H1 (cell line): ENCODE data around the gene NCAM1. TPM values are rescaled to one million over a fixed set of nuclear protein-coding genes. Genes with fewer than 3 reads are reported as not detected.

Source experiments
- CTCF ChIA-PET: fragments of 300-600 bp; sonication (Branson Sonifier 250); formaldehyde crosslinking; loops from one replicate; lab custom pipeline; 2021; ENCODE audit not compliant: partially characterized antibody; lab: Charles Lee
- POLR2A ChIA-PET: fragments of 300-600 bp; sonication (Branson Sonifier 250); formaldehyde crosslinking; loops from one replicate; lab custom pipeline; 2021; ENCODE audit warnings: inconsistent platforms; ENCODE audit not compliant: partially characterized antibody; lab: Charles Lee
- DNase-seq, 2 experiments: peaks; one replicate each; pipeline versions ENCODE4 v3.0.0 to v3.0.0-alpha.2; 2010 to 2022; ENCODE audit warnings: low spot score in 2 of 2, low read depth in 1 of 2, mixed read lengths in 1 of 2
- FAIRE-seq: peaks from 2 replicates; lab custom pipeline; 2011; peaks lifted over from hg19 to GRCh38; lab: Jason Lieb, UNC
- H2AFZ ChIP-seq: 2 replicates; pipeline ENCODE4 v1.8.1; 2012; ENCODE audit warnings: low read length, inconsistent platforms
- H2AK5ac ChIP-seq: 2 replicates; pipeline ENCODE4 v1.6.1; 2013; ENCODE audit warnings: low read depth, low read length
- H2BK120ac ChIP-seq: replicated peaks from 2 replicates; pipeline ENCODE3; 2013; ENCODE audit warnings: low read depth, low read length, inconsistent platforms
- H2BK12ac ChIP-seq: 2 replicates; pipeline ENCODE4 v1.6.1; 2013; ENCODE audit warnings: low read depth, low read length
- H2BK15ac ChIP-seq: 2 replicates; pipeline ENCODE4 v1.6.1; 2013; ENCODE audit warnings: low read length
- H2BK20ac ChIP-seq: 2 replicates; pipeline ENCODE4 v1.6.1; 2013; ENCODE audit warnings: low read length
- H2BK5ac ChIP-seq: 2 replicates; pipeline ENCODE4 v1.6.1; 2013; ENCODE audit warnings: low read depth, low read length
- H3K14ac ChIP-seq: 2 replicates; pipeline ENCODE4 v1.6.1; 2013; ENCODE audit warnings: inconsistent platforms; ENCODE audit not compliant: insufficient read length
- H3K18ac ChIP-seq: 2 replicates; pipeline ENCODE4 v1.6.1; 2013; ENCODE audit warnings: low read length; ENCODE audit errors: extremely low read depth
- H3K23ac ChIP-seq: 2 replicates; pipeline ENCODE4 v1.6.1; 2013; ENCODE audit warnings: inconsistent platforms; ENCODE audit not compliant: insufficient read length
- H3K23me2 ChIP-seq: 2 replicates; pipeline ENCODE4 v1.6.1; 2013; ENCODE audit warnings: low read depth, low read length
- H3K27ac ChIP-seq: 2 replicates; pipeline ENCODE4 v1.6.1; 2011; ENCODE audit warnings: low read depth, low read length, inconsistent platforms
- H3K27me3 ChIP-seq, 4 experiments: replicated peaks in 1 of 4; 1 replicate in 1 of 4; 2 replicates in 3 of 4; pipeline versions ENCODE4 v1.6.1 to v1.8.1; 2011 to 2013; ENCODE audit warnings: low read length in 3 of 4, mild to moderate bottlenecking in 3 of 4, inconsistent platforms in 2 of 4, mixed read lengths in 2 of 4, moderate library complexity in 1 of 4; ENCODE audit not compliant: control insufficient read depth in 3 of 4, insufficient read depth in 3 of 4; ENCODE audit errors: extremely low read depth in 1 of 4
- H3K36me3 ChIP-seq, 4 experiments: 2 replicates each; pipeline versions ENCODE4 v1.6.1 to v1.8.1; 2011 to 2013; ENCODE audit warnings: mild to moderate bottlenecking in 4 of 4, low read length in 3 of 4, moderate library complexity in 2 of 4, control low read depth in 1 of 4, inconsistent platforms in 1 of 4; ENCODE audit not compliant: insufficient read depth in 4 of 4, control insufficient read depth in 2 of 4
- H3K4ac ChIP-seq: replicated peaks from 2 replicates; pipeline ENCODE3; 2013; ENCODE audit warnings: low read length, low read depth, mixed read lengths, inconsistent platforms; ENCODE audit not compliant: insufficient read length
- H3K4me1 ChIP-seq, 4 experiments: replicated peaks in 1 of 4; 1 replicate in 1 of 4; 2 replicates in 3 of 4; pipeline versions ENCODE4 v1.6.1 to v1.8.1; 2011 to 2013; ENCODE audit warnings: low read length in 3 of 4, inconsistent platforms in 2 of 4, mixed read lengths in 1 of 4; ENCODE audit not compliant: insufficient read depth in 4 of 4, control insufficient read depth in 3 of 4
- H3K4me2 ChIP-seq, 2 experiments: 2 replicates each; pipeline versions ENCODE4 v1.6.1 to v1.8.1; 2011 to 2013; ENCODE audit warnings: low read depth in 2 of 2, low read length in 2 of 2, control low read depth in 1 of 2, inconsistent platforms in 1 of 2, mild to moderate bottlenecking in 1 of 2; ENCODE audit not compliant: insufficient read depth in 1 of 2
- H3K4me3 ChIP-seq, 4 experiments: fragments of 200-600, 300-600 bp in 1 of 4; sonication (generic), shearing (Covaris generic), sonication (Bioruptor Twin) in 1 of 4; 2 replicates each; pipeline versions ENCODE4 v1.5.1 to v1.8.1; 2011 to 2016; ENCODE audit warnings: low read length in 4 of 4, low read depth in 3 of 4, control low read depth in 2 of 4, inconsistent platforms in 2 of 4, mild to moderate bottlenecking in 2 of 4, mixed read lengths in 1 of 4, moderate library complexity in 1 of 4; ENCODE audit not compliant: insufficient read depth in 2 of 4; ENCODE audit errors: extremely low read depth in 1 of 4
- H3K56ac ChIP-seq: replicated peaks from 2 replicates; pipeline ENCODE3; 2013; ENCODE audit warnings: low read depth, mild to moderate bottlenecking, mixed read lengths, low read length, inconsistent platforms; ENCODE audit not compliant: insufficient read length
- H3K79me1 ChIP-seq: 2 replicates; pipeline ENCODE4 v1.6.1; 2013; ENCODE audit warnings: low read depth, low read length, control low read depth
- H3K79me2 ChIP-seq, 2 experiments: 2 replicates each; pipeline versions ENCODE4 v1.6.1 to v1.8.1; 2012 to 2013; ENCODE audit warnings: low read length in 2 of 2, mild to moderate bottlenecking in 2 of 2, inconsistent platforms in 1 of 2; ENCODE audit not compliant: insufficient read depth in 2 of 2, control insufficient read depth in 1 of 2
- H3K9ac ChIP-seq, 4 experiments: replicated peaks in 1 of 4; 1 replicate in 1 of 4; 2 replicates in 3 of 4; pipeline versions ENCODE4 v1.6.1 to v1.8.1; 2011 to 2013; ENCODE audit warnings: low read depth in 3 of 4, low read length in 3 of 4, control low read depth in 2 of 4, mild to moderate bottlenecking in 2 of 4, moderate library complexity in 2 of 4, inconsistent platforms in 1 of 4; ENCODE audit errors: extremely low read depth in 1 of 4
- H3K9me3 ChIP-seq, 2 experiments: 2 replicates each; pipeline versions ENCODE4 v1.6.1 to v1.8.1; 2012 to 2013; ENCODE audit warnings: mild to moderate bottlenecking in 2 of 2, moderate library complexity in 2 of 2, control low read depth in 1 of 2, inconsistent platforms in 1 of 2, low read depth in 1 of 2, low read length in 1 of 2, mixed read lengths in 1 of 2; ENCODE audit not compliant: insufficient read depth in 2 of 2
- H4K20me1 ChIP-seq, 2 experiments: replicated peaks in 1 of 2; 2 replicates each; pipeline versions ENCODE3 to v1.8.1; 2011 to 2013; ENCODE audit warnings: inconsistent platforms in 2 of 2, low read length in 2 of 2, mild to moderate bottlenecking in 1 of 2; ENCODE audit not compliant: insufficient read depth in 2 of 2, control insufficient read depth in 1 of 2
- H4K5ac ChIP-seq: 2 replicates; pipeline ENCODE4 v1.6.1; 2013; ENCODE audit warnings: low read length, low read depth, mixed read lengths, inconsistent platforms; ENCODE audit not compliant: insufficient read length
- H4K8ac ChIP-seq: 2 replicates; pipeline ENCODE4 v1.8.0; 2013; ENCODE audit warnings: mild to moderate bottlenecking, moderate library complexity, low read length, inconsistent platforms; ENCODE audit not compliant: insufficient read depth; ENCODE audit errors: extremely low read depth
- H4K91ac ChIP-seq: replicated peaks from 2 replicates; pipeline ENCODE3; 2013; ENCODE audit warnings: low read length, mixed read lengths, inconsistent platforms; ENCODE audit not compliant: insufficient read length
- CBX5 ChIP-seq: fragments of 300-800, 300-1000 bp; sonication (generic); IDR thresholded peaks from 2 replicates; pipeline ENCODE4 v1.7.1; 2016; ENCODE audit warnings: antibody characterized with exemption, low read length, low read depth
- POLR2AphosphoS5 ChIP-seq: IDR thresholded peaks from 2 replicates; pipeline ENCODE4 v1.6.1; 2011; ENCODE audit warnings: low read depth, low read length
- WGBS, 2 experiments: shearing (Covaris generic) in 1 of 2; methylation state at CpG; one replicate each; pipeline versions ENCODE4 v1.1.6 to v1.1.7; 2013 to 2015; ENCODE audit warnings: low lambda C conversion rate in 2 of 2, mixed read lengths in 2 of 2, inconsistent platforms in 1 of 2, low coverage in 1 of 2, missing lambda C conversion rate in 1 of 2; ENCODE audit not compliant: insufficient replicate concordance in 2 of 2, insufficient coverage in 1 of 2, insufficient read length in 1 of 2; ENCODE audit errors: extremely low coverage in 1 of 2, missing lambda C conversion rate in 1 of 2; 5-methylcytosine and 5-hydroxymethylcytosine counted together
- polyA plus RNA-seq, 7 experiments: library from polyadenylated mRNA; depleted of rRNA in 3 of 7; stranded (reverse) in 5 of 7; unstranded in 2 of 7; fragments of >200 nt in 5 of 7; fragments of 200-250 nt in 2 of 7; gene quantifications; 1 replicate in 5 of 7; 2 replicates in 1 of 7; 4 replicates in 1 of 7; pipeline versions ENCODE4 v1.2.1 to v1.2.3, GENCODE V29; 2011 to 2013; ENCODE audit warnings: missing spikeins in 2 of 7, mixed read lengths in 2 of 7
- total RNA-seq: library from RNA; stranded (reverse); fragmentation: NEBNext Ultra II Directional; extraction: Animal tissue kit (Norgen Biotek cat#: 25700); gene quantifications from 2 replicates; pipeline ENCODE4 v1.2.1, GENCODE V29; 2021

NCAM1 gene
- total and polyA plus RNA-seq, 2 of the 8 experiments (the other 6 are each of a cell fraction or from before 2014, with no cell fraction given), result 3.1 to 4.3 TPM

GRCh38 chr11:113238721-113239120 is 277.5 kb downstream of the NCAM1 start:
- WGBS, 2 experiments, result 95% methylated on average over 5 of the region's 5 CpGs; no CpG with 5 or more reads in 1 of the 2 experiments
- H2AK5ac ChIP-seq, result no peak overlapping the region
- no peak overlapping the region for H2BK12ac ChIP-seq
- H4K91ac ChIP-seq, result no peak overlapping the region
- H3K14ac ChIP-seq, result no peak overlapping the region
- no peaks in the 10 kb centered on the region for H3K79me2 ChIP-seq
- H4K8ac ChIP-seq, result no peak overlapping the region
- no peaks in the 10 kb centered on the region for H3K79me1 ChIP-seq
- TF ChIP-seq POLR2AphosphoS5 (no peak), CBX5 (no peak)
- H3K27ac ChIP-seq, result no peak overlapping the region
- H4K20me1 ChIP-seq, result no peaks in the 10 kb centered on the region
- H3K36me3 ChIP-seq, result no peaks in the 10 kb centered on the region
- no peak overlapping the region for H2BK120ac ChIP-seq
- H3K23me2 ChIP-seq, result no peaks in the 10 kb centered on the region
- no peak overlapping the region for H2BK20ac ChIP-seq
- H2BK15ac ChIP-seq, result no peak overlapping the region
- no peak overlapping the region for H3K4ac ChIP-seq
- FAIRE-seq, result no peak
- ChIA-PET POLR2A (no interaction called here), CTCF (interaction anchor here (0.6 to 2.3 kb wide), 3 partner anchors 11 to 726 kb away, joined by 4 to 11 read pairs (median 4); no protein-coding TSS in a partner anchor)
- H3K18ac ChIP-seq, result no peak overlapping the region
- H2AFZ ChIP-seq, result no peak overlapping the region
- peaks cover 0 to 8% (median 6%) of the 10 kb centered on the region in 4 experiments; a peak in 4 of 7 replicates for H3K4me1 ChIP-seq
- no peak for DNase-seq
- H3K27me3 ChIP-seq, result no peaks in the 10 kb centered on the region
- no peaks in the 10 kb centered on the region for H3K9me3 ChIP-seq
- H3K9ac ChIP-seq, result no peak overlapping the region
- H3K4me3 ChIP-seq, result no peak overlapping the region
- no peak overlapping the region for H4K5ac ChIP-seq
- no peak overlapping the region for H3K4me2 ChIP-seq
- H3K23ac ChIP-seq, result no peak overlapping the region
- H2BK5ac ChIP-seq, result no peak overlapping the region
- no peak overlapping the region for H3K56ac ChIP-seq
